22Rv1 (cell line): ENCODE measurements around the gene PDAP1.

Source experiments
- ZFX ChIP-seq: fragments of 450-650 bp; IDR thresholded peaks from 2 replicates; pipeline ENCODE4 v1.6.1; 2017; ENCODE audit warnings: antibody characterized with exemption, borderline replicate concordance
- TF ChIP-seq, protein P1 (sequence below): fragments of 450-650 bp; IDR thresholded peaks from 2 replicates; pipeline ENCODE4 v1.5.1; 2017; ENCODE audit warnings: mild to moderate bottlenecking

GRCh38 chr7:99380823-99381663, 27.4 kb downstream of the PDAP1 start:
- TF ChIP-seq, protein P1, sequence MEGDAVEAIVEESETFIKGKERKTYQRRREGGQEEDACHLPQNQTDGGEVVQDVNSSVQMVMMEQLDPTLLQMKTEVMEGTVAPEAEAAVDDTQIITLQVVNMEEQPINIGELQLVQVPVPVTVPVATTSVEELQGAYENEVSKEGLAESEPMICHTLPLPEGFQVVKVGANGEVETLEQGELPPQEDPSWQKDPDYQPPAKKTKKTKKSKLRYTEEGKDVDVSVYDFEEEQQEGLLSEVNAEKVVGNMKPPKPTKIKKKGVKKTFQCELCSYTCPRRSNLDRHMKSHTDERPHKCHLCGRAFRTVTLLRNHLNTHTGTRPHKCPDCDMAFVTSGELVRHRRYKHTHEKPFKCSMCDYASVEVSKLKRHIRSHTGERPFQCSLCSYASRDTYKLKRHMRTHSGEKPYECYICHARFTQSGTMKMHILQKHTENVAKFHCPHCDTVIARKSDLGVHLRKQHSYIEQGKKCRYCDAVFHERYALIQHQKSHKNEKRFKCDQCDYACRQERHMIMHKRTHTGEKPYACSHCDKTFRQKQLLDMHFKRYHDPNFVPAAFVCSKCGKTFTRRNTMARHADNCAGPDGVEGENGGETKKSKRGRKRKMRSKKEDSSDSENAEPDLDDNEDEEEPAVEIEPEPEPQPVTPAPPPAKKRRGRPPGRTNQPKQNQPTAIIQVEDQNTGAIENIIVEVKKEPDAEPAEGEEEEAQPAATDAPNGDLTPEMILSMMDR, result no peak
- no peak for TF ChIP-seq ZFX
